Measurements from ENCODE around the gene TCF12. TPM values are rescaled to one million over a fixed set of nuclear protein-coding genes. Genes with fewer than 3 reads are reported as not detected.

TCF12 gene
- total and polyA plus RNA-seq, 2 donors (not counting 3 experiments of a cell fraction or from before 2014, with no cell fraction given), result 72.1 to 133 TPM

GRCh38 chr15:57037548-57037947 lies 119.1 kb downstream of the TCF12 start:
- Histone ChIP-seq H2AFZ (ENCODE audit: low read depth, low read length) (no peak overlapping the region), H3K4me2 (ENCODE audit: insufficient read depth, low read length) (no peak overlapping the region), H3K36me3 (ENCODE audit: control insufficient read depth in 2 of 2, extremely low read depth in 1 of 2, insufficient read depth in 2 of 2, low read length in 2 of 2) (no peaks in the 10 kb centered on the region), H3K4me3 (replicated peaks in 1 of 3; ENCODE audit: insufficient read depth in 1 of 3, low read depth in 1 of 3, low read length in 3 of 3) (no peak overlapping the region), H3K79me2 (ENCODE audit: control insufficient read depth, insufficient read depth, low read length) (peaks cover 86% of the 10 kb centered on the region), H3K27me3 (ENCODE audit: control insufficient read depth in 2 of 2, insufficient read depth in 2 of 2, low read length in 2 of 2) (no peaks in the 10 kb centered on the region), H4K20me1 (replicated peaks; ENCODE audit: control insufficient read depth, extremely low read depth, insufficient read depth, low read length) (peaks cover 2% of the 10 kb centered on the region), H3K4me1 (ENCODE audit: control insufficient read depth, extremely low read depth, insufficient read depth, low read length) (no peaks in the 10 kb centered on the region), H3K9ac (replicated peaks; ENCODE audit: extremely low read depth, insufficient read depth, low read length) (no peak overlapping the region), H3K9me1 (replicated peaks; ENCODE audit: control insufficient read depth, extremely low read depth, insufficient read depth, low read length) (no peaks in the 10 kb centered on the region), H3K27ac (ENCODE audit: insufficient read depth, low read depth, low read length) (no peak overlapping the region), H3K9me3 (replicated peaks; ENCODE audit: control insufficient read depth, insufficient read depth, low read length) (no peaks in the 10 kb centered on the region)
- no TSS peak for BruUV-seq (replicated peaks)
- CTCF ChIA-PET, result interaction anchor here (1.7 kb wide), 1 partner anchor 101 kb away, joined by 4 read pairs; no protein-coding TSS in a partner anchor
- DNase-seq (ENCODE audit: low read depth, low spot score) (no peak), FAIRE-seq (no peak)
- intact Hi-C loops (cut with micrococcal nuclease), result no loop called here
- POLR2A ChIA-PET, result no interaction called here
- dilution Hi-C loops (cut with MboI; ENCODE audit: extremely low pct_ligation_motif_present, low sequenced_read_pairs), result no loop called here
- TF ChIP-seq MYC (IDR thresholded peaks at IDR 0.05; ENCODE audit: low read depth, low read length) (no peak), CTCF (IDR thresholded peaks at IDR 0.05; ENCODE audit: extremely low read depth in 1 of 2, insufficient read depth in 1 of 2, low read depth in 1 of 2, low read length in 2 of 2) (no peak), POLR2A (IDR thresholded peaks at IDR 0.05; ENCODE audit: low read depth, low read length) (no peak), FOS (IDR thresholded peaks at IDR 0.05; ENCODE audit: borderline replicate concordance, insufficient read depth, low read length) (no peak), POLR2AphosphoS5 (IDR thresholded peaks at IDR 0.05; ENCODE audit: insufficient read depth, low read depth, low read length) (no peak), GATA2 (IDR thresholded peaks at IDR 0.05; ENCODE audit: insufficient read depth, insufficient read length, low read depth, low read length) (no peak), JUN (IDR thresholded peaks at IDR 0.05; ENCODE audit: borderline replicate concordance, insufficient read depth, insufficient read length, low read depth) (no peak), EZH2 (IDR thresholded peaks at IDR 0.05; ENCODE audit: borderline replicate concordance, low read depth, low read length, severe bottlenecking) (no peak), MAX (IDR thresholded peaks at IDR 0.05; ENCODE audit: insufficient read depth, insufficient read length) (no peak)
